ENCODE measurements around the gene CACNA1I. TPM values are rescaled to one million over a fixed set of nuclear protein-coding genes. Genes with fewer than 3 reads are reported as not detected.

CACNA1I gene
- total RNA-seq, 3 donors from 2014 or later, result 0.05 to 0.14 (median 0.08) TPM

- Mint-ChIP-seq H3K4me1 (ENCODE audit: low read depth) (no peaks in the 10 kb centered on the region), H3K4me3 (no peak overlapping the region), H3K27me3 (ENCODE audit: low read depth) (peaks cover 1% of the 10 kb centered on the region), H3K36me3 (ENCODE audit: insufficient read depth) (peaks cover 16% of the 10 kb centered on the region), H3K9me3 (no peaks in the 10 kb centered on the region)
- ATAC-seq, result no peak
- DNase-seq, result no peak
These were observed 108.4 kb downstream of the CACNA1I start for GRCh38 chr22:39678862-39679490.

- no peak overlapping the region for H3K4me3 Mint-ChIP-seq
- no peaks in the 10 kb centered on the region for H3K9me3 Mint-ChIP-seq
- no peaks in the 10 kb centered on the region for H3K4me1 Mint-ChIP-seq (ENCODE audit: low read depth)
- ATAC-seq (no peak), DNase-seq (no peak)
- peaks cover 4% of the 10 kb centered on the region for H3K27me3 Mint-ChIP-seq (ENCODE audit: low read depth)
- peaks cover 14% of the 10 kb centered on the region for H3K36me3 Mint-ChIP-seq (ENCODE audit: insufficient read depth)
These were observed 109.1 kb downstream of the CACNA1I start for GRCh38 chr22:39679652-39680051.

GRCh38 chr22:39680486-39680885, 109.9 kb downstream of the CACNA1I start:
- ATAC-seq, result no peak
- no peaks in the 10 kb centered on the region for H3K4me1 Mint-ChIP-seq (ENCODE audit: low read depth)
- DNase-seq, result no peak
- no peaks in the 10 kb centered on the region for H3K9me3 Mint-ChIP-seq
- peaks cover 7% of the 10 kb centered on the region for H3K27me3 Mint-ChIP-seq (ENCODE audit: low read depth)
- H3K4me3 Mint-ChIP-seq, result no peak overlapping the region
- H3K36me3 Mint-ChIP-seq (ENCODE audit: insufficient read depth), result peaks cover 14% of the 10 kb centered on the region

- Mint-ChIP-seq H3K36me3 (ENCODE audit: insufficient read depth) (peaks cover 14% of the 10 kb centered on the region), H3K4me1 (ENCODE audit: low read depth) (no peaks in the 10 kb centered on the region), H3K27me3 (ENCODE audit: low read depth) (peaks cover 7% of the 10 kb centered on the region), H3K9me3 (no peaks in the 10 kb centered on the region), H3K4me3 (no peak overlapping the region)
- DNase-seq (no peak), ATAC-seq (no peak)
These were observed 110.7 kb downstream of the CACNA1I start for GRCh38 chr22:39681038-39681861.

GRCh38 chr22:39682994-39683393, 112.4 kb downstream of the CACNA1I start:
- ATAC-seq (no peak), DNase-seq (no peak)
- no peaks in the 10 kb centered on the region for H3K9me3 Mint-ChIP-seq
- no peak overlapping the region for H3K4me3 Mint-ChIP-seq
- H3K4me1 Mint-ChIP-seq (ENCODE audit: low read depth), result no peaks in the 10 kb centered on the region
- peaks cover 11% of the 10 kb centered on the region for H3K27me3 Mint-ChIP-seq (ENCODE audit: low read depth)
- peaks cover 14% of the 10 kb centered on the region for H3K36me3 Mint-ChIP-seq (ENCODE audit: insufficient read depth)

GRCh38 chr22:39683639-39684038, 113.1 kb downstream of the CACNA1I start:
- Mint-ChIP-seq H3K27me3 (ENCODE audit: low read depth) (peaks cover 15% of the 10 kb centered on the region), H3K36me3 (ENCODE audit: insufficient read depth) (peaks cover 14% of the 10 kb centered on the region), H3K9me3 (no peaks in the 10 kb centered on the region), H3K4me1 (ENCODE audit: low read depth) (no peaks in the 10 kb centered on the region), H3K4me3 (no peak overlapping the region)
- DNase-seq (no peak), ATAC-seq (no peak)

- Mint-ChIP-seq H3K9me3 (no peaks in the 10 kb centered on the region), H3K27me3 (ENCODE audit: low read depth) (peaks cover 16% of the 10 kb centered on the region), H3K4me3 (no peak overlapping the region), H3K36me3 (ENCODE audit: insufficient read depth) (peaks cover 14% of the 10 kb centered on the region), H3K4me1 (ENCODE audit: low read depth) (no peaks in the 10 kb centered on the region)
- ATAC-seq, result peak in 1 of 2 donors; percentile 10
- no peak for DNase-seq
These were observed 114.2 kb downstream of the CACNA1I start for GRCh38 chr22:39684702-39685281.

- Mint-ChIP-seq H3K4me3 (no peak overlapping the region), H3K9me3 (no peaks in the 10 kb centered on the region), H3K36me3 (ENCODE audit: insufficient read depth) (peaks cover 14% of the 10 kb centered on the region), H3K27me3 (ENCODE audit: low read depth) (peaks cover 21% of the 10 kb centered on the region), H3K4me1 (ENCODE audit: low read depth) (no peaks in the 10 kb centered on the region)
- ATAC-seq, result peak; percentile 8 to 29
- DNase-seq, result no peak
These were observed 115.0 kb downstream of the CACNA1I start for GRCh38 chr22:39685336-39686177.

GRCh38 chr22:39686178-39686620, 115.6 kb downstream of the CACNA1I start:
- ATAC-seq, result no peak
- Mint-ChIP-seq H3K4me1 (ENCODE audit: low read depth) (peaks cover 3% of the 10 kb centered on the region), H3K36me3 (ENCODE audit: insufficient read depth) (peaks cover 14% of the 10 kb centered on the region), H3K9me3 (no peaks in the 10 kb centered on the region), H3K27me3 (ENCODE audit: low read depth) (peaks cover 23% of the 10 kb centered on the region), H3K4me3 (no peak overlapping the region)
- DNase-seq, result no peak

GRCh38 chr22:39686776-39687525, 116.4 kb downstream of the CACNA1I start:
- Mint-ChIP-seq H3K9me3 (no peaks in the 10 kb centered on the region), H3K4me3 (no peak overlapping the region), H3K27me3 (ENCODE audit: low read depth) (peaks cover 23% of the 10 kb centered on the region), H3K36me3 (ENCODE audit: insufficient read depth) (peaks cover 11% of the 10 kb centered on the region), H3K4me1 (ENCODE audit: low read depth) (peaks cover 4% of the 10 kb centered on the region)
- no peak for DNase-seq
- ATAC-seq, result no peak

- ATAC-seq (no peak), DNase-seq (no peak)
- H3K27me3 Mint-ChIP-seq (ENCODE audit: low read depth), result peaks cover 23% of the 10 kb centered on the region
These were observed 117.7 kb downstream of the CACNA1I start for GRCh38 chr22:39688186-39688785.

GRCh38 chr22:39689421-39689820, 118.9 kb downstream of the CACNA1I start:
- Mint-ChIP-seq H3K4me1 (ENCODE audit: low read depth) (peaks cover 4% of the 10 kb centered on the region), H3K9me3 (no peaks in the 10 kb centered on the region), H3K27me3 (ENCODE audit: low read depth) (peaks cover 19% of the 10 kb centered on the region), H3K36me3 (ENCODE audit: insufficient read depth) (no peaks in the 10 kb centered on the region), H3K4me3 (no peak overlapping the region)
- DNase-seq (no peak), ATAC-seq (no peak)

More at GRCh38 chr22:39688186-39688785, 117.7 kb downstream of the CACNA1I start:
- H3K36me3 Mint-ChIP-seq (ENCODE audit: insufficient read depth), result no peaks in the 10 kb centered on the region
- no peaks in the 10 kb centered on the region for H3K9me3 Mint-ChIP-seq
- H3K4me3 Mint-ChIP-seq, result no peak overlapping the region
- peaks cover 4% of the 10 kb centered on the region for H3K4me1 Mint-ChIP-seq (ENCODE audit: low read depth)
